IPS-NIHi11 (cell line): ENCODE measurements around the gene KXD1.

ENCODE experiments used
- DNase-seq: peaks from one replicate; pipeline ENCODE4 v3.0.0; 2012; ENCODE audit warnings: mixed read lengths, low spot score

KXD1 gene

DNA sequence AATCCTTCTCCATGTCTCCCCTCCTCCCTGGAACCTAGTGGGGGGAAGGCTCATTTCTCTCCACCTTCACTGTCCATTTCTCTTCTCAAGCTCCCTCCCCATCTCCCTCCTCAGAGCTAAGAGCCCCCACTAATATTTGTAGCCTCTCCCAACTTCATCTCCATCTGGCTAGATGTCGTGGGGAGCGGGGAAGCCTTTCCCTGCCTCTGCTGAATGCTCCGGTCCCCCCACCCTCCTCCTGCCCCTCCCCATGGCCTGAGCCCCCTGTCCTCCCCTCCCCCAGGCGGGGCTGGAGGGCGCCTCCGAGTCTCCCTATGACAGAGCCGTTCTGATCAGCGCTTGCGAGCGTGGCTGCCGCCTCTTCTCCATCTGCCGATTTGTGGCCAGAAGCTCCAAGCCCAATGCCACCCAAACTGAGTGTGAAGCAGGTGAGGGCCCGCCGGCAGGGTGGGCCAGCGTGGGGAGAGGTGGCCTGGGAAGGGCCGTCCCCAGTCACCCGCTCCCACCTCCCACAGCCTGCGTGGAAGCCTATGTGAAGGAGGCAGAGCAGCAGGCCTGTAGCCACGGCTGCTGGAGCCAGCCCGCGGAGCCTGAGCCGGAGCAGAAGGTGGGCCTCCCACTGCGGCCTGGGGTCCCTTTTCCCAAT, 56.0 kb downstream of the KXD1 start:
- DNase-seq: no peak

DNA sequence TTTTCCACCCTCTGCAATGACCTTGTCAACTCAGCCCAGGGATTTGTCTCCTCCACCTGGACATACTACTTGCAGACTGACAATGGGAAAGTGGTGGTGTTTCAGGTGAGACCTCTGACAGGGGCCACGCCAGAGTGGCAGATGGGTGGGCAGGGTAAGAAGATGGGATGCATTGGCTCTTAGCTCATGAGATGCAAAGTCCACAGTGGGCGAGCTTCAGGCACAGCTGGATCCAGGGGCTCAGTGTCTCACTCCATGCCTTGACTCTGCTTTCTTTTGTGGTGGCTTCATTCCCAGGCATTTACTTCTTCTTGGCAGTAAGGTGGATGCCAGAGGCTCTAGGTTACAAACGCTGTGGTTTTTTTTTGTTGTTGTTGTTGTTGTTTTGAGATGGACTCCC, 58.4 kb downstream of the KXD1 start:
- no peak for DNase-seq

DNA sequence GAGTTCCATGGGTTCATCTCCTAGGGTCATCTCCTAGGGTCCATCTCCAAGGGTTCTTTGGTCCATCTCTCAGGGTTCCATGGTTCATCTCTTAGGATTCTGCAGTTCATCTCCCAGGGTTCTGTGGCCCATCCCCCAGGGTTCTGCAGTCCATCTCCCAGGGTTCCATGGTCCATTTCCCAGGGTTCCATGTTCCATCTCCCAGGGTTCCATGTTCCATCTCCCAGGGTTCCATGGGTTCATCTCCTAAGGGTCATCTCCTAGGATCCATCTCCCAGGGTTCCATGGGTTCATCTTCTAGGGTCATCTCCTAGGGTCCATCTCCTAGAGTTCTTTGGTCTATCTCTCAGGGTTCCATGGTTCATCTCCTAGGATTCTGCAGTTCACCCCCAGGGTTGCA, 59.9 kb downstream of the KXD1 start:
- no peak for DNase-seq

DNA sequence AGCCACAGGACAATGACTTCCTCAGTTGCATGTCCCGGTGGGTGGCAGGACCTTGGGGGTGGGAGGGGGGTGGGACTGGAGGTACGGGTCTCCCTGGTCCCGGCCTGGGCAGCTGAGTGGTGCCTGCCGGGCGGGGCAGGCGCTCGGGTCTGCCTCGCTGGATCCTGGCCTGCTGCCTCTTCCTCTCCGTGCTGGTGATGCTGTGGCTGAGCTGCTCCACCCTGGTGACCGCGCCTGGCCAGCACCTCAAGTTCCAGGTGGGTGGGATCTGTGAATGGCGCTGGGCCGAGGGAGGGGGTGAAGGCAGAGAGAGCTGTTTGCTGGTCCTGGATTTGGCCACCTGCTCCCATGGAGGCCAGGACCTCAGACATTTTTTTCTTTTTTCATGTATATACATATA, 60.6 kb downstream of the KXD1 start:
- DNase-seq: no peak
